Measurements from ENCODE around the gene CRP. TPM values are rescaled to one million over a fixed set of nuclear protein-coding genes. Genes with fewer than 3 reads are reported as not detected.
"Not testable (repeated sequence)": the region's sequence is repeated elsewhere in the genome, so short reads cannot be mapped to it uniquely, and the experiment has no call there.

Gene CRP
- total RNA-seq, 1 donor from 2014 or later: not detected

DNA sequence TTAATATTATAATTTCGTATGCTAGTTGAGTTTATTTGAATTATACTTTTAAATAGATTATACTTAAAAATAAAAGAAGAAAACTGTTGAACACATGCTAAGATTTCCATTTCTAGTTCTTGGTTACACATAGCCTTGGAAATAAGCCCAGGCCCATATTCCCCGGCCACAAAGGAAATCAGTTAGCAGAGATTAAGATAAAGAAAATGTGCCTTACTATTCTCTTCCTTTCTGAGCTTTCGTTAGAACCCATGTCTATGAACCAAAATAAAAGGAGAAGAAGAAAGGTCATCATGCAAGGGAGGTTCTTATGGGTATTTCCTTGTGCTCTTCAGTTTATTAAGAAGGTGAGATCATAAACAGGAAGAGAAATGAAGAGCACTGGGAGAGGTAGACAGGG, 32.3 kb upstream of the CRP start:
- H3K4me1 Mint-ChIP-seq (ENCODE audit: unreplicated experiment): no peaks in the 10 kb centered on the region
- H3K9me3 Mint-ChIP-seq (ENCODE audit: unreplicated experiment): peaks cover 8% of the 10 kb centered on the region
- no peak overlapping the region for H3K4me3 Mint-ChIP-seq (ENCODE audit: unreplicated experiment)
- no peak overlapping the region for H3K27ac Mint-ChIP-seq (ENCODE audit: unreplicated experiment)
- no peaks in the 10 kb centered on the region for H3K36me3 Mint-ChIP-seq (ENCODE audit: unreplicated experiment)
- TF ChIP-seq, protein P1, sequence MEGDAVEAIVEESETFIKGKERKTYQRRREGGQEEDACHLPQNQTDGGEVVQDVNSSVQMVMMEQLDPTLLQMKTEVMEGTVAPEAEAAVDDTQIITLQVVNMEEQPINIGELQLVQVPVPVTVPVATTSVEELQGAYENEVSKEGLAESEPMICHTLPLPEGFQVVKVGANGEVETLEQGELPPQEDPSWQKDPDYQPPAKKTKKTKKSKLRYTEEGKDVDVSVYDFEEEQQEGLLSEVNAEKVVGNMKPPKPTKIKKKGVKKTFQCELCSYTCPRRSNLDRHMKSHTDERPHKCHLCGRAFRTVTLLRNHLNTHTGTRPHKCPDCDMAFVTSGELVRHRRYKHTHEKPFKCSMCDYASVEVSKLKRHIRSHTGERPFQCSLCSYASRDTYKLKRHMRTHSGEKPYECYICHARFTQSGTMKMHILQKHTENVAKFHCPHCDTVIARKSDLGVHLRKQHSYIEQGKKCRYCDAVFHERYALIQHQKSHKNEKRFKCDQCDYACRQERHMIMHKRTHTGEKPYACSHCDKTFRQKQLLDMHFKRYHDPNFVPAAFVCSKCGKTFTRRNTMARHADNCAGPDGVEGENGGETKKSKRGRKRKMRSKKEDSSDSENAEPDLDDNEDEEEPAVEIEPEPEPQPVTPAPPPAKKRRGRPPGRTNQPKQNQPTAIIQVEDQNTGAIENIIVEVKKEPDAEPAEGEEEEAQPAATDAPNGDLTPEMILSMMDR (IDR thresholded peaks at IDR 0.05): no peak
- peaks cover 13% of the 10 kb centered on the region for H3K27me3 Mint-ChIP-seq (ENCODE audit: unreplicated experiment)
- DNase-seq (ENCODE audit: extremely low spot score, unreplicated experiment): no peak

DNA sequence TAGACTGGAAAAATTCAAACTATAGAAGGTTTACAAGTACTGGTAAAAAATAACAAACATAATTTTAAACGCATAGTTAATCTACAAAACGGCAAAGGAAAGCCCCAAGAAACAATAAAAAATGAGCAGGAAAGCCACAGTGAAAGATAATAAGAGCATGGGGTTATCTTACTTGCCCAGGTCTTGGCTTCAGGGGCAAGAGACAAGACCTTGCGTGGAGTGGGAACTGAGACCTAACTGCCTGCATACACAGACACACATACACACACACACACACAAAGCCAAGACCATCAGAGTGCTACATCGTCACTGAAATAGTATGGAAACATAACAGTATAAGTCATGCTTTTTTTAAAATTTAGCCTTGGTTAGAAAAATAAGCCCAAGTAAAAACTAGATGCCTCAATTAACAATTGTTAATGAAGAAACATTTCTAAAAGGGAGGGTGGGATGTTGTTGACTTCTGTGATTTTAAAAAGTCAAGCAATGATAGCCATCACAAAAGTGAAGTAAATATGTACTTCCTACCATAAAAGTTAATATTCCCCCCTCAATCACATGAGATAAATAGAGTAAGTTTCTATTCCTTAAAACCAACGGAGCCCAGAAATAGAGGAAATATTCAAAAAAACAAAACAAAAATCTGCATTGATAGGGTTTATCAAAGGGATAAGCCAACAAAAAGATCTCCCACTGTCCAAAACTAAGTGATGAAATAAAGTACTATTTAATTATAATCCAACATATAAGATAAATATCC, 29.4 kb upstream of the CRP start:
- Mint-ChIP-seq H3K27me3 (ENCODE audit: unreplicated experiment) (peaks cover 18% of the 10 kb centered on the region), H3K4me1 (ENCODE audit: unreplicated experiment) (no peaks in the 10 kb centered on the region), H3K36me3 (ENCODE audit: unreplicated experiment) (no peaks in the 10 kb centered on the region), H3K4me3 (ENCODE audit: unreplicated experiment) (no peak overlapping the region), H3K27ac (ENCODE audit: unreplicated experiment) (no peak overlapping the region), H3K9me3 (ENCODE audit: unreplicated experiment) (peaks cover 8% of the 10 kb centered on the region)
- TF ChIP-seq, protein P1 (IDR thresholded peaks at IDR 0.05): no peak
- DNase-seq (ENCODE audit: extremely low spot score, unreplicated experiment): no peak

DNA sequence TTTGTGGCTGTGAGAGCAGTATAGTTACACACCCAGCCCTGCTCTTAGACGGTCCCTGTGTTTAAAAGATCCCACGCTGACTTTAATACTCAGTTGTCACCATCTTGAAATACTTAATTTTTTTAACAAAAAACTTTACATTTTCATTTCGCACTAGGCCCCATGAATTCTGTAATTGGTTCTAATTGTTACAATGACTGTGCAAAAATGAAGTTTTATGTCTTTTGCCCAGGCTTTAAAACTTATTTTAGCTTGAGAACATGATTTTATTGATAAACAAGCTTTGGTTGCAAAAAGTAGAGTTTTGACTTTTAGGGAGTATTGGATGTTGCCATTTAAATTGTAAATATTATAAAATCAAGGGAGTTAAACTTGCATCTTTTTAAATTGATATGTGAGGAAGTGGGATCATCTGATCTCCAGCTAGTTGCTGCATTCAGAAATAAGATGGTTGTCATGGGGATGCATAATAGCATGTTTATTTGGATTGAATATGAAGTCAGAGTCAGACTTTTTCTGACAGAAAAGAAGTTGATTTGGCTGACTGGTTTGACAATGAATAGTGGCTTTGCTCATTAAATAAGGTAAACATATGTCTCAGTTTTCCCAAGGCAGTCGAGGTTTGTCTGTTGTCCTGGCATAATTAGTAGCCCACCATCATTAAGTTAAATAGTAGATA, 23.0 kb upstream of the CRP start:
- TF ChIP-seq, protein P1 (IDR thresholded peaks at IDR 0.05): no peak
- H3K27ac Mint-ChIP-seq (ENCODE audit: unreplicated experiment): no peak overlapping the region
- H3K36me3 Mint-ChIP-seq (ENCODE audit: unreplicated experiment): no peaks in the 10 kb centered on the region
- H3K9me3 Mint-ChIP-seq (ENCODE audit: unreplicated experiment): peaks cover 6% of the 10 kb centered on the region
- no peak overlapping the region for H3K4me3 Mint-ChIP-seq (ENCODE audit: unreplicated experiment)
- DNase-seq (ENCODE audit: extremely low spot score, unreplicated experiment): no peak
- H3K4me1 Mint-ChIP-seq (ENCODE audit: unreplicated experiment): no peaks in the 10 kb centered on the region
- peaks cover 16% of the 10 kb centered on the region for H3K27me3 Mint-ChIP-seq (ENCODE audit: unreplicated experiment)

DNA sequence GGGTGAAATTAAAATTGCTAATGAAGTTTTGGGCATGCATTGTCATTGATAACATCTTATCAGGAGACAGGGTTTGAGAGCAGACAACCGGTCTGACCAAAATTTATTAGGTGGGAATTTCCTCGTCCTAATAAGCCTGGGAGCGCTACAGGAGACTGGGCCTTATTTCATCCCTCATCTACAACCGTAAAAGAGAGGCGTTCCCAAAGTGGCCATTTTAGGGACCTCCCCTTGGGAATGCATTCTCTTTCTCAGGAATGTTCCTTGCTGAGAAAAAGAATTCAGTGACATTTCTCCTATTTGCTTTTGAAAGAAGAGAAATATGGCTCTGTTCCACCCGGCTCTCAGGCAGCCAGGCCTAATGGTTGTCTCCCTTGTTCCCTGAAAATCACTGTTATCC, 8.8 kb upstream of the CRP start:
- not testable (repeated sequence) for H3K4me3 Mint-ChIP-seq (ENCODE audit: unreplicated experiment); H3K36me3 Mint-ChIP-seq (ENCODE audit: unreplicated experiment); DNase-seq (ENCODE audit: extremely low spot score, unreplicated experiment); H3K27ac Mint-ChIP-seq (ENCODE audit: unreplicated experiment); H3K4me1 Mint-ChIP-seq (ENCODE audit: unreplicated experiment)
- Mint-ChIP-seq H3K9me3 (ENCODE audit: unreplicated experiment) (peaks cover 12% of the 10 kb centered on the region), H3K27me3 (ENCODE audit: unreplicated experiment) (peaks cover 11% of the 10 kb centered on the region)

DNA sequence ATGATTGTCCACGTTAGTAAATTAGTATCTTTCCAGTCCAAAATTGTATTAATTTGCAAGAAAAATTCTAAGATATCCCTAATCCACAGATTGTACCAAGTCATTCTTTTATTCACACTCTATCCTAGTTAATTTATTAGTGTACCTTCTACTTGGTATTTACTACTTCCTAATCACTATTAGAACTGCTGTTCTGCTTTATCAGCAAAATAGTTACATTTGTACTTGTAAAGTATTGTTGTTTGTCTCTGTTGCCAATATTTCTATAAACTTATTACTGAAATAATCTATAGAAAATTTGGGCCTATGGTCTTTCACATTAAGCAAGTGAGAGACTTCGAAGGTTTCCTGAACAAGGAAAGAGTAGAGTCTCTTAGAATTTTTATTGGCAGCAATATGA, 5.6 kb upstream of the CRP start:
- H3K36me3 Mint-ChIP-seq (ENCODE audit: unreplicated experiment): no peaks in the 10 kb centered on the region
- TF ChIP-seq, protein P1 (IDR thresholded peaks at IDR 0.05): no peak
- no peak for DNase-seq (ENCODE audit: extremely low spot score, unreplicated experiment)
- peaks cover 4% of the 10 kb centered on the region for H3K27me3 Mint-ChIP-seq (ENCODE audit: unreplicated experiment)
- H3K9me3 Mint-ChIP-seq (ENCODE audit: unreplicated experiment): peaks cover 12% of the 10 kb centered on the region
- H3K4me1 Mint-ChIP-seq (ENCODE audit: unreplicated experiment): no peaks in the 10 kb centered on the region
- H3K27ac Mint-ChIP-seq (ENCODE audit: unreplicated experiment): no peak overlapping the region
- H3K4me3 Mint-ChIP-seq (ENCODE audit: unreplicated experiment): no peak overlapping the region
